SK-N-SH (cell line): ENCODE measurements around the gene SSPN.

ENCODE experiments used
- CTCF ChIP-seq: fragments of 200-600 bp; sonication (generic); IDR thresholded peaks from 2 replicates; pipeline ENCODE4 v1.6.1; 2017; ENCODE audit warnings: antibody characterized with exemption, mild to moderate bottlenecking, moderate library complexity
- EP300 ChIP-seq, 2 experiments: IDR thresholded peaks; 2 replicates each; pipeline versions ENCODE4 v1.4.0 to v1.6.1; 2012; ENCODE audit warnings: borderline replicate concordance in 1 of 2, low read depth in 1 of 2, low read length in 1 of 2
- EZH2phosphoT487 ChIP-seq: fragments of 200-600 bp; sonication (generic); IDR thresholded peaks from 2 replicates; pipeline ENCODE4 v1.6.1; 2017; ENCODE audit warnings: low read depth, mixed run types, mild to moderate bottlenecking, antibody characterized with exemption, moderate library complexity, borderline replicate concordance
- GABPA ChIP-seq: IDR thresholded peaks from 2 replicates; pipeline ENCODE4 v1.4.0; 2012; ENCODE audit warnings: low read depth, mild to moderate bottlenecking
- POLR2AphosphoS5 ChIP-seq: IDR thresholded peaks from 2 replicates; pipeline ENCODE4 v1.6.1; 2012; ENCODE audit warnings: low read depth, low read length
- RAD21 ChIP-seq: IDR thresholded peaks from 2 replicates; pipeline ENCODE4 v1.6.1; 2012; ENCODE audit warnings: mild to moderate bottlenecking, low read length
- REST ChIP-seq: IDR thresholded peaks from 2 replicates; pipeline ENCODE4 v1.6.1; 2012; ENCODE audit warnings: mild to moderate bottlenecking, low read depth, low read length, moderate library complexity
- USF2 ChIP-seq: fragments of 150-350 bp; IDR thresholded peaks from 2 replicates; pipeline ENCODE4 v1.6.1; 2017; ENCODE audit warnings: antibody characterized with exemption, low read length, low read depth, borderline replicate concordance
- YY1 ChIP-seq: IDR thresholded peaks from 2 replicates; pipeline ENCODE4 v1.4.0; 2012; ENCODE audit warnings: low read depth, mild to moderate bottlenecking

- no peak for TF ChIP-seq CTCF
- TF ChIP-seq EP300 (IDR thresholded peaks at IDR 0.05; ENCODE audit: borderline replicate concordance in 1 of 2, low read depth in 1 of 2, low read length in 1 of 2) = no peak
- no peak for TF ChIP-seq REST
- no peak for TF ChIP-seq GABPA
- no peak for TF ChIP-seq RAD21
- TF ChIP-seq YY1 = no peak; the same call in 1 of the 2 replicates
- TF ChIP-seq POLR2AphosphoS5 = 0 out of 2 replicates have a peak, but pooled peaks have one; percentile 28
- TF ChIP-seq EZH2phosphoT487 = no peak
- TF ChIP-seq USF2 = no peak
These were observed at the start of gene SSPN for GRCh38 chr12:26195250-26195640.
